Upper lobe of right lung (tissue), 1 donor: ENCODE data around the gene UQCC2. TPM values are rescaled to one million over a fixed set of nuclear protein-coding genes. Genes with fewer than 3 reads are reported as not detected.

Source experiments
- ATAC-seq: fragments of 200-7000 bp; cut with Tn5 transposase; one replicate; pipeline ENCODE4 v1.9.1; 2020; ENCODE audit warnings: mild to moderate bottlenecking, moderate library complexity
- DNase-seq: peaks from one replicate; pipeline ENCODE4 v3.0.0-alpha.2; 2020
- H3K27ac ChIP-seq: fragments of 200-600 bp; one replicate; pipeline ENCODE4 v1.8.0; 2022
- H3K27me3 ChIP-seq: fragments of 200-600 bp; one replicate; pipeline ENCODE4 v1.8.0; 2022; ENCODE audit warnings: mild to moderate bottlenecking
- H3K36me3 ChIP-seq: fragments of 200-600 bp; one replicate; pipeline ENCODE4 v1.8.0; 2022
- H3K4me1 ChIP-seq: fragments of 200-600 bp; one replicate; pipeline ENCODE4 v1.8.0; 2022
- H3K4me3 ChIP-seq: fragments of 200-600 bp; one replicate; pipeline ENCODE4 v1.8.0; 2022; ENCODE audit warnings: mild to moderate bottlenecking
- H3K9me3 ChIP-seq: fragments of 200-600 bp; one replicate; pipeline ENCODE4 v1.8.0; 2022
- intact Hi-C: fragments of 100-400 bp; cut with DNase I; formaldehyde crosslinking; loops from one replicate; pipeline ENCODE4 v1.11.0; 2022
- total RNA-seq: library from RNA; stranded (reverse); fragmentation: NEBNext Ultra II Directional; extraction: Animal tissue kit (Norgen Biotek cat#: 25700); gene quantifications from one replicate; pipeline ENCODE4 v1.2.1, GENCODE V29; 2021
- TF ChIP-seq, protein P1 (sequence below): fragments of 200-600 bp; IDR thresholded peaks from one replicate; pipeline ENCODE4 v1.8.0; 2022; ENCODE audit warnings: antibody characterized with exemption
- donor health status: DM: no; HTN: yes; CAD: no; lungs with severe emphysema.

Gene UQCC2
- total RNA-seq, 1 donor from 2014 or later, result 40.6 TPM

DNA sequence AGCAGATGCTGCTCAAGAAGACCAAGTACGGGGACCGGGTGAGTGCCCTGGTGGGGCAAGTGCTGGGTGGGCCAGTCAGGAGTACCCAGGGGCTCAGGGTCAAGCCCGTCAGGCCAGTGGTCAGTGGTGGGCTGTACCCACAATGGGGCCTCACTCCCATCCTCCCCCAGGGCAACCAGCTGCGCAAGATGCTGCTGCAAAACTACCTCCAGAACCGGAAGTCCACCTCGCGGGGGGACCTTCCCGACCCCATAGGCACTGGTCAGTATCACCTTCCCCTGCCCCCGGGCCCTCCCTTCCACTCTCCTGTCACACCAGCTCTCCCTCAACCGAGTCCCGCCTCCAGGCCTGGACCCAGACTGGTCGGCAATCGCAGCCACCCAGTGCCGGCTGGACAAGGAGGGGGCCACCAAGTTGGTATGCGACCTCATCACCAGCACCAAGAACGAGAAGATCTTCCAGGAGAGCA, 27.0 kb downstream of the UQCC2 start:
- H3K27me3 ChIP-seq, result no peaks in the 10 kb centered on the region
- H3K27ac ChIP-seq, result no peak overlapping the region
- DNase-seq (no peak), ATAC-seq (no peak)
- H3K9me3 ChIP-seq, result no peaks in the 10 kb centered on the region
- H3K36me3 ChIP-seq, result peaks cover 98% of the 10 kb centered on the region
- no peak overlapping the region for H3K4me3 ChIP-seq
- no peaks in the 10 kb centered on the region for H3K4me1 ChIP-seq
- TF ChIP-seq, protein P1, sequence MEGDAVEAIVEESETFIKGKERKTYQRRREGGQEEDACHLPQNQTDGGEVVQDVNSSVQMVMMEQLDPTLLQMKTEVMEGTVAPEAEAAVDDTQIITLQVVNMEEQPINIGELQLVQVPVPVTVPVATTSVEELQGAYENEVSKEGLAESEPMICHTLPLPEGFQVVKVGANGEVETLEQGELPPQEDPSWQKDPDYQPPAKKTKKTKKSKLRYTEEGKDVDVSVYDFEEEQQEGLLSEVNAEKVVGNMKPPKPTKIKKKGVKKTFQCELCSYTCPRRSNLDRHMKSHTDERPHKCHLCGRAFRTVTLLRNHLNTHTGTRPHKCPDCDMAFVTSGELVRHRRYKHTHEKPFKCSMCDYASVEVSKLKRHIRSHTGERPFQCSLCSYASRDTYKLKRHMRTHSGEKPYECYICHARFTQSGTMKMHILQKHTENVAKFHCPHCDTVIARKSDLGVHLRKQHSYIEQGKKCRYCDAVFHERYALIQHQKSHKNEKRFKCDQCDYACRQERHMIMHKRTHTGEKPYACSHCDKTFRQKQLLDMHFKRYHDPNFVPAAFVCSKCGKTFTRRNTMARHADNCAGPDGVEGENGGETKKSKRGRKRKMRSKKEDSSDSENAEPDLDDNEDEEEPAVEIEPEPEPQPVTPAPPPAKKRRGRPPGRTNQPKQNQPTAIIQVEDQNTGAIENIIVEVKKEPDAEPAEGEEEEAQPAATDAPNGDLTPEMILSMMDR, result no peak
- intact Hi-C loops, result no loop called here

DNA sequence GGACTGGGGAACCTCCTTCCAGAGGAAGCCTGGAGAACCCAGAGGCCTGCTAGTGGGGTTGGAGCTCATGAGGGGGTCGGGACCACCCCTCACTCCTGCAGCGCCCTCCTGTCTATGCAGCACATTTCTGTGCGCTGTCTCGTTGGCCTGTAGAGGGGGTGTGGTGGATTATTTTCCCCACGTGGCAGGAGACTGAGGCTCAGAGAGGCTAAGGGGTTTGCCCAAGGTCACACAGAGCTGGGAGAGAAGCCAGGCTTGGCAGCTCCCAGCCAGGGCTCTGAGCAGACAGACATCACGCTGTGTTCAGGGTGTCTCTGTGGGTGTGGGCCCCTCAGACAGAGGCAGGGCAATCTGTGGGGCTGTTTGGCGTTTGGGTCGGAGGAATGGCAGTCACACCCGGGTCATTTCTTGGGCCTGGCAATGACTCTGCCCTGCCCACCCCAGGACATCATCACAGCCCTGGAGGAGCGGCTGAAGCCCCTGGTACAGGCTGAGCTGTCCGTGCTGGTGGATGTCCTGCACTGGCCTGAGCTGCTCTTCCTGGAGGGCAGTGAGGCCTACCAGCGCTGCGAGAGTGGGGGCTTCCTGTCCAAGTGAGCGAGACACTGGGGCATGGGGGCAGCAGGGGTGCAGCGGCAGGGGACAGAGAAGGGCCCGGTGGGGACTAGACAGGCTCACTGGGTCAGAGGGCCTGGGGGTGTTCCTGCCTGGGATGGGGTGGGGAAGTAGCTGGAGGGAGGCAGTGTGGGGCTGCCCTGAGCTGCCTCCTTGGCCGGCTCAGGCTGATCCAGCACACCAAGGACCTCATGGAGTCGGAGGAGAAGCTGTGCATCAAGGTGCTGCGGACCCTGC, 27.7 kb downstream of the UQCC2 start:
- no peak overlapping the region for H3K4me3 ChIP-seq
- no peaks in the 10 kb centered on the region for H3K9me3 ChIP-seq
- no peak for DNase-seq
- no peak for ATAC-seq
- intact Hi-C loops, result no loop called here
- no peaks in the 10 kb centered on the region for H3K27me3 ChIP-seq
- peaks cover 98% of the 10 kb centered on the region for H3K36me3 ChIP-seq
- H3K27ac ChIP-seq, result no peak overlapping the region
- H3K4me1 ChIP-seq, result no peaks in the 10 kb centered on the region
- TF ChIP-seq, protein P1, result no peak

GRCh38 chr6:33683051-33683571, 28.4 kb downstream of the UQCC2 start:
- intact Hi-C loops, result no loop called here
- no peak for DNase-seq
- TF ChIP-seq, protein P1, result no peak
- Histone ChIP-seq H3K27me3 (no peaks in the 10 kb centered on the region), H3K27ac (no peak overlapping the region), H3K36me3 (peaks cover 98% of the 10 kb centered on the region), H3K9me3 (no peaks in the 10 kb centered on the region), H3K4me3 (no peak overlapping the region), H3K4me1 (no peaks in the 10 kb centered on the region)
- no peak for ATAC-seq

DNA sequence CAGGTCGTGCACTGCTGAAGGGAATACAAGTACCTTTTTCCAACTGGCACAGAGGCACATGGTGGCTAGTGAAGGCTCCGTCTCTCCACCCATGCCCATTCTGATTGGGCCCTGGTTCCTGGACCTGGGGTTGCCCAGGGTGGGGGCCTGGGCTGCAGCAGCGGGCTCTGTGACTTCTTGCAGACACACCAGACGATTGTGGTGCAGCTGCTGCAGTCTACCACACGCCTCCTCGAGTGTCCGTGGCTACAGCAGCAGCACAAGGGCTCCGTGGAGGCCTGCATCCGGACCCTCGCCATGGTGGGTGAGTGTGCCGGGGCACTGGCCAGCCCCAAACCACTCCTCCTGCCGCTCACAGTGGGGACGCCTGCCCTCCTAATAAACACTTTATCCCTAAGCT, 29.2 kb downstream of the UQCC2 start:
- DNase-seq (no peak), ATAC-seq (no peak)

GRCh38 chr6:33679761-33680160, 31.7 kb downstream of the UQCC2 start:
- peaks cover 97% of the 10 kb centered on the region for H3K36me3 ChIP-seq
- DNase-seq, result no peak

More for the DNA sequence above, 29.2 kb downstream of the UQCC2 start:
- TF ChIP-seq, protein P1, result no peak
- intact Hi-C loops, result no loop called here
- H3K9me3 ChIP-seq, result no peaks in the 10 kb centered on the region
- H3K4me1 ChIP-seq, result no peaks in the 10 kb centered on the region
- no peak overlapping the region for H3K4me3 ChIP-seq
- H3K27me3 ChIP-seq, result no peaks in the 10 kb centered on the region
- H3K27ac ChIP-seq, result no peak overlapping the region
- H3K36me3 ChIP-seq, result peaks cover 96% of the 10 kb centered on the region

More at GRCh38 chr6:33679761-33680160, 31.7 kb downstream of the UQCC2 start:
- Histone ChIP-seq H3K9me3 (no peaks in the 10 kb centered on the region), H3K27ac (no peak overlapping the region), H3K4me3 (no peak overlapping the region), H3K27me3 (no peaks in the 10 kb centered on the region), H3K4me1 (no peaks in the 10 kb centered on the region)
- ATAC-seq, result no peak
- TF ChIP-seq, protein P1, result no peak
- intact Hi-C loops, result no loop called here
